Neural progenitor cell (in vitro differentiated cells): ENCODE measurements around the gene IGFN1. TPM values are rescaled to one million over a fixed set of nuclear protein-coding genes. Genes with fewer than 3 reads are reported as not detected.

Experiments
- DNase-seq: peaks from one replicate; pipeline ENCODE4 v3.0.0-alpha.2; 2016; ENCODE audit warnings: low spot score
- H2AFZ ChIP-seq: fragments of 200-600 bp; sonication (generic); replicated peaks from 2 replicates; pipeline ENCODE4 v1.6.1; 2016; ENCODE audit warnings: antibody characterized with exemption
- H3F3A ChIP-seq: fragments of 200-600 bp; sonication (generic); 2 replicates; pipeline ENCODE4 v1.6.1; 2016; ENCODE audit warnings: antibody characterized with exemption, low read depth
- H3K27ac ChIP-seq: fragments of 200-600 bp; sonication (generic); 2 replicates; pipeline ENCODE4 v1.5.1; 2016; ENCODE audit warnings: mild to moderate bottlenecking
- H3K27me3 ChIP-seq: fragments of 200-600 bp; sonication (generic); 2 replicates; pipeline ENCODE4 v1.6.1; 2016; ENCODE audit warnings: mild to moderate bottlenecking, moderate library complexity
- H3K36me3 ChIP-seq: fragments of 200-600 bp; sonication (generic); 2 replicates; pipeline ENCODE4 v1.5.1; 2016
- H3K4me1 ChIP-seq: fragments of 200-600 bp; sonication (generic); 2 replicates; pipeline ENCODE4 v1.6.1; 2016; ENCODE audit warnings: mixed run types
- H3K4me2 ChIP-seq: fragments of 200-600 bp; sonication (generic); 2 replicates; pipeline ENCODE4 v1.6.1; 2016
- H3K4me3 ChIP-seq: fragments of 200-600 bp; sonication (generic); 2 replicates; pipeline ENCODE4 v1.5.1; 2016
- H3K79me2 ChIP-seq: fragments of 200-600 bp; sonication (generic); 2 replicates; pipeline ENCODE4 v1.6.1; 2016; ENCODE audit warnings: low read depth
- H3K9ac ChIP-seq: fragments of 200-600 bp; sonication (generic); 2 replicates; pipeline ENCODE4 v1.6.1; 2016
- H3K9me3 ChIP-seq: fragments of 200-600 bp; sonication (generic); 2 replicates; pipeline ENCODE4 v1.5.1; 2016; ENCODE audit warnings: low read depth
- H4K20me1 ChIP-seq: fragments of 200-600 bp; sonication (generic); 2 replicates; pipeline ENCODE4 v1.6.1; 2016; ENCODE audit warnings: low read depth
- H3K27ac Mint-ChIP-seq: 3 replicates; pipeline ENCODE4 v1.8.0; 2021; ENCODE audit warnings: mixed read lengths
- H3K27me3 Mint-ChIP-seq: 2 replicates; pipeline ENCODE4 v1.8.0; 2022; ENCODE audit warnings: low read depth, mild to moderate bottlenecking, inconsistent platforms, moderate library complexity, mixed read lengths; ENCODE audit not compliant: insufficient read depth
- H3K36me3 Mint-ChIP-seq: 3 replicates; pipeline ENCODE4 v1.8.0; 2021; ENCODE audit warnings: mixed read lengths
- H3K4me1 Mint-ChIP-seq: 3 replicates; pipeline ENCODE4 v1.8.0; 2021; ENCODE audit warnings: mixed read lengths
- H3K4me3 Mint-ChIP-seq: 3 replicates; pipeline ENCODE4 v1.8.0; 2021; ENCODE audit warnings: mild to moderate bottlenecking, moderate library complexity, mixed read lengths
- H3K9me3 Mint-ChIP-seq: 3 replicates; pipeline ENCODE4 v1.8.0; 2020; ENCODE audit warnings: mixed read lengths
- CTCF ChIP-seq: fragments of 200-600 bp; sonication (generic); IDR thresholded peaks from 2 replicates; pipeline ENCODE4 v1.5.1; 2017; ENCODE audit warnings: antibody characterized with exemption, mild to moderate bottlenecking
- EZH2 ChIP-seq: fragments of 200-600 bp; sonication (generic); IDR thresholded peaks from 2 replicates; pipeline ENCODE4 v1.6.1; 2017; ENCODE audit warnings: antibody characterized with exemption, mild to moderate bottlenecking, moderate library complexity
- EZH2phosphoT487 ChIP-seq: fragments of 200-600 bp; sonication (generic); IDR thresholded peaks from 2 replicates; pipeline ENCODE4 v1.6.1; 2017; ENCODE audit warnings: antibody characterized with exemption
- total RNA-seq: library from RNA; depleted of rRNA; stranded (reverse); fragments of >200 nt; gene quantifications from 2 replicates; pipeline ENCODE4 v1.2.3, GENCODE V29; 2015; ENCODE audit warnings: low replicate concordance

Gene IGFN1
- total RNA-seq, 1 donor from 2014 or later: not detected

- no peaks in the 10 kb centered on the region for H3K36me3 ChIP-seq
- no peak overlapping the region for H3K27ac Mint-ChIP-seq
- no peak overlapping the region for H3K27ac ChIP-seq
- H3K4me3 Mint-ChIP-seq: no peak overlapping the region
- H3K27me3 Mint-ChIP-seq: peaks cover 9% of the 10 kb centered on the region
- no peak for TF ChIP-seq EZH2
- no peak for TF ChIP-seq EZH2phosphoT487
- TF ChIP-seq CTCF: no peak
- H3K79me2 ChIP-seq: no peaks in the 10 kb centered on the region
- no peaks in the 10 kb centered on the region for H3K9me3 ChIP-seq
- H3K4me3 ChIP-seq: no peak overlapping the region
- H3K9me3 Mint-ChIP-seq: no peaks in the 10 kb centered on the region
- no peak overlapping the region for H2AFZ ChIP-seq
- no peaks in the 10 kb centered on the region for H3F3A ChIP-seq
- H3K36me3 Mint-ChIP-seq: no peaks in the 10 kb centered on the region
- DNase-seq: no peak
- H3K27me3 ChIP-seq: peaks cover 22% of the 10 kb centered on the region
- H3K4me1 ChIP-seq: peaks cover 4% of the 10 kb centered on the region
- no peaks in the 10 kb centered on the region for H4K20me1 ChIP-seq
- H3K4me2 ChIP-seq: no peak overlapping the region
- H3K4me1 Mint-ChIP-seq: peaks cover 8% of the 10 kb centered on the region
- no peak overlapping the region for H3K9ac ChIP-seq
Observed at GRCh38 chr1:201264072-201264471, 73.4 kb downstream of the IGFN1 start.

GRCh38 chr1:201264554-201264953, 73.9 kb downstream of the IGFN1 start:
- H3K27me3 Mint-ChIP-seq: peaks cover 6% of the 10 kb centered on the region
- no peaks in the 10 kb centered on the region for H3K9me3 ChIP-seq
- no peak for TF ChIP-seq EZH2
- TF ChIP-seq EZH2phosphoT487: no peak
- TF ChIP-seq CTCF: no peak

GRCh38 chr1:201265756-201266155, 75.1 kb downstream of the IGFN1 start:
- DNase-seq: no peak
- no peaks in the 10 kb centered on the region for H3K4me1 ChIP-seq
- H3F3A ChIP-seq: no peaks in the 10 kb centered on the region
- no peak for TF ChIP-seq CTCF
- TF ChIP-seq EZH2phosphoT487: no peak
- TF ChIP-seq EZH2: no peak
- peaks cover 4% of the 10 kb centered on the region for H3K27me3 Mint-ChIP-seq
- H4K20me1 ChIP-seq: no peaks in the 10 kb centered on the region
- H3K9ac ChIP-seq: no peak overlapping the region
- no peaks in the 10 kb centered on the region for H3K9me3 Mint-ChIP-seq
- H3K4me3 ChIP-seq: no peak overlapping the region
- no peak overlapping the region for H2AFZ ChIP-seq
- no peaks in the 10 kb centered on the region for H3K9me3 ChIP-seq
- H3K4me1 Mint-ChIP-seq: peaks cover 5% of the 10 kb centered on the region
- no peaks in the 10 kb centered on the region for H3K36me3 Mint-ChIP-seq
- no peak overlapping the region for H3K27ac ChIP-seq
- no peak overlapping the region for H3K27ac Mint-ChIP-seq
- H3K4me3 Mint-ChIP-seq: no peak overlapping the region
- H3K36me3 ChIP-seq: no peaks in the 10 kb centered on the region
- H3K4me2 ChIP-seq: no peak overlapping the region
- no peaks in the 10 kb centered on the region for H3K79me2 ChIP-seq
- H3K27me3 ChIP-seq: peaks cover 8% of the 10 kb centered on the region

More at GRCh38 chr1:201264554-201264953, 73.9 kb downstream of the IGFN1 start:
- Histone ChIP-seq H3K36me3 (no peaks in the 10 kb centered on the region), H3K4me1 (peaks cover 3% of the 10 kb centered on the region), H3F3A (no peaks in the 10 kb centered on the region), H3K4me3 (no peak overlapping the region), H3K4me2 (no peak overlapping the region), H3K9ac (no peak overlapping the region), H2AFZ (no peak overlapping the region), H3K79me2 (no peaks in the 10 kb centered on the region), H4K20me1 (no peaks in the 10 kb centered on the region), H3K27me3 (peaks cover 20% of the 10 kb centered on the region), H3K27ac (no peak overlapping the region)
- no peaks in the 10 kb centered on the region for H3K9me3 Mint-ChIP-seq
- peak overlapping the region; percentile 24 for H3K27ac Mint-ChIP-seq
- DNase-seq: no peak
- no peaks in the 10 kb centered on the region for H3K36me3 Mint-ChIP-seq
- no peak overlapping the region for H3K4me3 Mint-ChIP-seq
- H3K4me1 Mint-ChIP-seq: peaks cover 8% of the 10 kb centered on the region

- H3K9me3 ChIP-seq: no peaks in the 10 kb centered on the region
- no peak for DNase-seq
- H3K79me2 ChIP-seq: no peaks in the 10 kb centered on the region
- Mint-ChIP-seq H3K36me3 (no peaks in the 10 kb centered on the region), H3K27ac (no peak overlapping the region), H3K9me3 (no peaks in the 10 kb centered on the region), H3K4me3 (no peak overlapping the region), H3K4me1 (peaks cover 5% of the 10 kb centered on the region), H3K27me3 (peaks cover 3% of the 10 kb centered on the region)
- H4K20me1 ChIP-seq: no peaks in the 10 kb centered on the region
- no peaks in the 10 kb centered on the region for H3K4me1 ChIP-seq
- H3K27me3 ChIP-seq: peaks cover 3% of the 10 kb centered on the region
- no peak overlapping the region for H3K27ac ChIP-seq
- no peak overlapping the region for H3K4me3 ChIP-seq
- no peak overlapping the region for H2AFZ ChIP-seq
- H3K4me2 ChIP-seq: no peak overlapping the region
- no peak for TF ChIP-seq EZH2
- TF ChIP-seq CTCF: no peak
- TF ChIP-seq EZH2phosphoT487: no peak
- no peaks in the 10 kb centered on the region for H3K36me3 ChIP-seq
- no peaks in the 10 kb centered on the region for H3F3A ChIP-seq
- H3K9ac ChIP-seq: no peak overlapping the region
Observed at GRCh38 chr1:201266276-201266675, 75.7 kb downstream of the IGFN1 start.
